HG02610 (cell line): Measurements from ENCODE around the gene HOXD13.

Experiments
- ATAC-seq: cut with Tn5 transposase; IDR thresholded peaks from one replicate; pipeline ENCODE4 v1.9.1; 2021; ENCODE audit warnings: mild to moderate bottlenecking, moderate library complexity; ENCODE audit not compliant: unreplicated experiment

The HOXD13 gene

DNA sequence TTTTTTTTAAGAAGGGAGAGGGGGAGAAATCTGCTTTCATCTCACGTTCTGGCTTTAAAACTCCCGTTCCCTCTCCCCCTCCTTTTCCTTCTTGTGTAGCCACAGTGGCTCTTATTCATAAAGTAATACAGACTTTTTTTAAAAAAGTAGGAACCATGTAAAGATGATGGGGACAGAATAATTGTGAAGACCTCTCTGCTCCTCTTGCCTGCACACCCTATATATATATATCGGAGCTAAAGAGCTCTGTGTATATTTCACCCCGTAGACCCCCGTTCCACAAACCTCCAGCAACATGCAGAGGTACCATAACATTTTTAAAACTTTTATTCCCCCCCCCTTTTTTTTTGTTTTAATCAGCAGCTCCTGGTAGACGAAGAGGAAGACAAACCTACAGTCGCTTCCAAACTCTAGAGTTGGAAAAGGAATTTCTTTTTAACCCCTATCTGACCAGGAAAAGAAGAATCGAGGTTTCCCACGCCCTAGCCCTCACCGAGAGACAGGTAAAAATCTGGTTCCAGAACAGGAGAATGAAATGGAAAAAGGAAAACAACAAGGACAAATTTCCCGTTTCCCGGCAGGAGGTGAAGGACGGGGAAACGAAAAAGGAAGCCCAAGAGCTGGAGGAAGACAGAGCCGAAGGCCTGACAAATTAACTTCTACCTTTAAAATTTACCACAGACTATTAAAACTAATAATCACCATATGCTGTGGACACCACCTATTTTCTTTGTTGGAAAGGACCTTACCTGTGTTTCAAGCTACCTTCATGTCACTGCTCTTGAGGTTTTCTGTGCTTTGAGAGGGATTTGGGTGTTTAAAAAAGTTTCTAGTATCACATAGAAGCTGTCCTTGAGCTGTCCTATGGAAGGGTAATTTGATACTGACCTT is 38.7 kb downstream of the HOXD13 start:
- no peak for ATAC-seq

DNA sequence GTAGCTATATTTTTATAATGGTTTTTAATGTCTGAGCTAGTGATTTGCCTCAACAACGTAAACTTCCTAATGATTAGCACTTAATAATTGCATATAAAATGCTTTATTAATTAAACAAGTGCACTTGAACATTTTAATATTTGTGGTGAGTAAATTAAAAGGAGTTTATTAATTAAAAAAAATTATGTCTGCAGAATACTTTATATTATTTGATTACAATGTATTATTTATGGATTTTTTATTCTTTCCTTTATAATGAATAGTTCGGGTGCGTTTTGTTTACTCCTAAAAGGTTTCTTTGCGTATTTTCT is 39.3 kb downstream of the HOXD13 start:
- ATAC-seq, result no peak

GRCh38 chr2:176132205-176133171 is 40.0 kb downstream of the HOXD13 start:
- ATAC-seq, result no peak

DNA sequence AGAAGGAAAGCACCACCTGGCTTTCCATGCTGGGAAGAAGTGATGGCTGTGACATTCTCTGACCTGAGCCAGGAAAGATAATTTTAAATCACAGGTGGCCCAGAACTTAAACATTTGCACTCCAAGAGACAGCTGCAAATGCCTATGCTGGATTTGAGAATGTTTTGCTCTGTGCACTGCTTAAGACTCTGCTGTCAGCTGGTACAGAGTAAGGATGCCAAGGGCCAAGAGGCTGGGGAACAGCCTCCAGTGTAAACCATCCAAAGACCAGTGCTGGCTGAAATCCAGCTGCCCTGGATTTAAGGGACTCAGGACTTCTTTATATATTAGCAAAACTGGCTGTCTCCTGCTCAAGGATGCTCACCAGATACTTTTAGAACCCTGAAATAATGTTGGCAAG is 40.9 kb downstream of the HOXD13 start:
- ATAC-seq, result no peak

DNA sequence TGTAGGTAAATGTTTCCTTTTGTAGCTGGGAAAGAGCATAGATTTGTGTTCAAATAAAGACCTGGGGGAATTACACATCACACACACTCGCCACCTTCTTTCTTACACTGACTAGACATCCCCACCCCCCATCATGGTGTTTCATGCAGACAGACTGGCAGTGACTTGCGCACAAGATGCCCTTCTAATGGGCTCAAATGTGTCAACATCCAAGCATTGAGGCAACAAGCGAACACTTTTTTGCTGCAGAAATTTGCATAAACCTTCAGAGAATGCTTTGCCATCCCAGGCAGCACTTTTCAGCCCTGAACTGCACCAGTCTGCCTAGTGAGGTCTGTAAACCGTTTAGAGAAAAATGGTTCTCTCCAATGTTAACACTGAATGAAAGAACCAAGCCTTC is 41.5 kb downstream of the HOXD13 start:
- ATAC-seq, result no peak

DNA sequence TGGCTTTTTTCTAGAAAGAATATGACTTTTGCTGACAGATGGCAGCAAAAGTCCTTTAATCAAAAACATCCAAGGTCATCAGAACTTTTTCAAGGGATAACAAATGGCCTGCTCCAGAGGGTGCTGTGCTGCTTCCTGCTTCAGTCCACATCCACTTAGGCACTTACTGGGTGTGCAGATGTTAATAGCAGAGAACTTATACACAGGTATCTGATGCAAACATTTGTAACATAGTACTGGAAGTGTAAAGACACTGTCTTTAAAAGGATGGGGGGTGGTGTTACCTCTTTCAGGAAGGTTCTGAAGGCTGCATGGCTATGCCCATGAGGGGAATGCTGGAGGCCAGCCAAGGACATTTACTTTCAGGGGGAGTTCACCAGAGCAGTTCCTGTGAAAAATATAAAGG is 42.5 kb downstream of the HOXD13 start:
- ATAC-seq, result no peak

DNA sequence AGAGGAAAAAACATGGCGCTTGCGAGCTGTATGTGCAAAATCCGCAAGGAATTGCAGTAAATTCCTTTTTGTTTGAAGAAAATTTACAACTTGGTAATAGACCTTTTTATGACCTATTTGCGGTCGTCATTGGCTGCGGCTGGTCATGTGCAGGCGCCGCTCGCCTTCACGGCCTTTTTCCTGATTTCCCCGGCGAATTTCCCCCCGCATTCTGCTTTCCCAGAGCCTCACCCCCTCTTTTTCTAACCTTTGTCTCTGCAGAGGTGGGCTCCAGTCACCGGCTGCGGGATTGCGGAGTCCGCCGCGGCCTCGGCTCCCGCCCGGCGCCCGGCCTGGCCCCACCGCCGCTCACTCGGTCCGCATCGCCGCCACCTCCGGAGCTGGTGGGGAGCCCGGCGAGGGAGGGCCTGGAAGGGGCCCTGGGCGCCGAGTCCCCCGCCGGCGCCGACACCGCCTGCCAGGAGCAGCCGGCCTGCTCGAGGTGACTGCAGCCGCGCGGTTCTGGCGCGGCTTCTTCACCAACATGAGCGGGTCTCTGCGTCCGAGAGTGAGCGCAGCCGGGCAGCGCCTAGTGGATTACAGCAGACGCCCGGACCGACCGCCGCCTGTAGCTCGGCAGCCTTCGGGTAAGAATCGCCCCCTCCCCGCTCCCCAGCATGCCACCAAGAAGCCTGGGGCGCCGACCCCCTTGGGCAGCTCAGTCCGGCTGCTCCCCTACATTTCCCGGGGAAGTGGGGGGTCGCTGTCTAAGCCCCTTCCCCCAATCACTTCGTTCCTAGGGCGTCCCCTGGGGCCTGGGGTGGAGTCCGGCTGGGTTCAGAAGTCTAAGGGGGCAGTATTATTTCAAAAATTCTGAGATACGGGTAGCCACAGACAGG is 44.1 kb downstream of the HOXD13 start:
- no peak for ATAC-seq

GRCh38 chr2:176137252-176137580 is 44.7 kb downstream of the HOXD13 start:
- ATAC-seq, result no peak

DNA sequence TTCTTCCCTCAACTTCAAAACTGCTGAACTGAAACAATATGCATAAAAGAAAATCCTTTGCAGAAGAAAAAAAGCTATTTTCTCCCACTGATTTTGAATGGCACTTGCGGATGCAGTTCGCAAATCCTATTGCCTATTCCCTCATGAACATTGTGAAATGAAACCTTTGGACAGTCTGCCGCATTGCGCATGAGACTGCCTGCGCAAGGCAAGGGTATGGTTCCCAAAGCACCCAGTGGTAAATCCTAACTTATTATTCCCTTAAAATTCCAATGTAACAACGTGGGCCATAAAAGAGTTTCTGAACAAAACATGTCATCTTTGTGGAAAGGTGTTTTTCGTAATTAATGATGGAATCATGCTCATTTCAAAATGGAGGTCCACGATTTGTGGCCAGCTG is 45.4 kb downstream of the HOXD13 start:
- ATAC-seq, result no peak

- no peak for ATAC-seq
These were observed 46.0 kb downstream of the HOXD13 start for GRCh38 chr2:176138526-176138922.

DNA sequence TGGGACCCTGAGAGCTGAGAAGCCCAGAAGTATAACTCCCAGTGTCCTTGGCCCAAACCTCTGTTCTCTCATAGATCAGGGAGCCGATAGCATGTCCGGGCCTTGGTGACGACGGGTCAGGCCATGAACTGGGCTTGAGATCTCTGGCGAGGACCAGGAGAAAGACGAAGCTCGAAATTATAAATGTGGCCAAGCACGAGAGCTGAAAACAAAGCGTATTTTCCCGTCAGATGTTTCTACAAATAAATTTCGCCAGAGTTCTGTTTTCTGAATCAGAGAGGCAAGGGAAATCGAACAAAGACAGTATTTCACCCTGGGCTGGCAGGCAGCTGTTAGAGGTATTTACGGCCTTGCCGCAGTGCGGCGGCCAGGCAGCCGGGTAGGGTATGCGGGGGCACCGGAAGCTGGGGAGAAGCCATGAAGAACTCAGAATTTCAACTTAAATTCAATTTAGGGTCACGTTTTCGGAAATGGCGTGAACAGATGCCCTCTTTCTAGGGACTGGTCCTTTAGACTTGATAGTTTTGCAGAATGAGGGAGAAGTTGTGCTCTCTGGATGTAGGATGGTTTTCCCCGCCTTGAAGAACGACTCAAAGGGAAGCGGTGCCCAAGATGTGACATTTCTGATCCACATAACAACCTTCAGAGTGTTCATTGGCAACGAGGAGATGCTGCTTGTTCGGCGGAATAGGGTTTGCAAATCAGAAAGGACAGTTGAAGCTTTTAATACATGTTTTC is 46.6 kb downstream of the HOXD13 start:
- no peak for ATAC-seq

GRCh38 chr2:176139661-176140512 is 47.4 kb downstream of the HOXD13 start:
- ATAC-seq, result no peak

DNA sequence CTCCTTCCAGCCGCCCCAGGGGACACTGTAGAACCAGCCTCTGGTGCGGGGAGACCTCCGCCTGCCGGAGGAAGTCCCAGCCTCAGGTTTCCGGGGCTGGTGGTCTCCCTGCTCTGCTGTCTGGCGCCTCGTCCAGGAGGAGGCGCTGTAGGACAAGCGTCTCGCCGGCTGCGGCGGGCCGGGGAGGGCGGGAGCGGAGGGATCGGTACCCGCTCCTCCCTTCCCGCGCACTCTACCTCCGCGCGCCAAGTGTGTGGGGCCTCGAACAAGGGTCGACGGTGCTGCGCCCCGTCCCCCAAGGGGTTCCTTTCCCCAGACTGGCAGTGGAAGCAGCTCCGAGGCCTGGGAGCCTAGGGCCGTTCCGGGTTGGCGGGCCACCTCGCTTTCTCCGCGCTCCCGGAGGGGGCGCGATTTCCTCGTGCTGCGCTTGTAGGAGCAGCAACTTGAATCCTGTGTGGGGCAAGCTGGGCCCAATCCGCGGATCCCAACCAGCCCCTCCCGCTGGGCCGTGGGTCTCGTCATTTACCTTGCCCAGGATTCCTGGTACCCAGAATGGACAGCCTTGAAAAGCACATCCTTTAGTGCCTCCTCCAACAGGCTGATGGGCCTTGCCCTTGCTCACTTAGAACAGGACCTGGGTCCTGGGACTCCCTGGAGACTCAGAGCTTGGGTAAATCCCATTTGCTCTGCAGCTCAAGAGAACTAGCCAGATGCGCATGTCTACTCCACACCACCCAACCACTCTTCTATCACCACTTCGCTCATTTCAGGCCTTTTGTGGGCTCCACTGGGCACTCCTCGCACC is 48.2 kb downstream of the HOXD13 start:
- ATAC-seq, result peak; percentile 94

DNA sequence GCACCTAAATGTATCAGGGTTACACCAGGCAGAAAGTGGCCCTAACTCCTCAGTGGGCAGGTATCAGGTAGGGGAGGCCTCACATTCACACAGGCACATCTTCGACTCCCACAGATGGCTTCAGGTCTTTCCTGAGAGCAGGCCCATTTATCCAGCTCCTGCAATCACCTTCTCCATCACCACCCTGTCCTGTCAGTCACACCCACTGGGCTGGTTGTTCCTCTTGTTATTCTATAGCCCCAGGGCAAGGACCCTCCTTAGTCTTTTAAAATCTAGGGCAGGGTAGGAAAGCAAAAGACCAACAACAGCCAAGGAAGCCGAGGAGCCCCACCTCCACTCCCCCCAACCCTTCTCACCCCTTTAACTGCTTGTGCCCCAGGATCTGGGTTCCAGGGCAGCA is 49.8 kb downstream of the HOXD13 start:
- ATAC-seq, result no peak
